SHP77 (cell line): ENCODE measurements around the gene DHRS2.

ENCODE experiments used
- DNase-seq, 2 experiments: peaks; one replicate each; lab custom pipeline; 2025; lab: John Stamatoyannopoulos, UW

The DHRS2 gene

GRCh38 chr14:23612802-23613201 is 23.4 kb upstream of the DHRS2 start:
- DNase-seq = no peak

- DNase-seq = no peak
These were observed 22.7 kb upstream of the DHRS2 start for GRCh38 chr14:23613242-23614070.

GRCh38 chr14:23614395-23614828 is 21.8 kb upstream of the DHRS2 start:
- DNase-seq = no peak

- DNase-seq = no peak
These were observed 20.3 kb upstream of the DHRS2 start for GRCh38 chr14:23615856-23616255.

GRCh38 chr14:23617539-23617938 is 18.6 kb upstream of the DHRS2 start:
- no peak for DNase-seq

DNA sequence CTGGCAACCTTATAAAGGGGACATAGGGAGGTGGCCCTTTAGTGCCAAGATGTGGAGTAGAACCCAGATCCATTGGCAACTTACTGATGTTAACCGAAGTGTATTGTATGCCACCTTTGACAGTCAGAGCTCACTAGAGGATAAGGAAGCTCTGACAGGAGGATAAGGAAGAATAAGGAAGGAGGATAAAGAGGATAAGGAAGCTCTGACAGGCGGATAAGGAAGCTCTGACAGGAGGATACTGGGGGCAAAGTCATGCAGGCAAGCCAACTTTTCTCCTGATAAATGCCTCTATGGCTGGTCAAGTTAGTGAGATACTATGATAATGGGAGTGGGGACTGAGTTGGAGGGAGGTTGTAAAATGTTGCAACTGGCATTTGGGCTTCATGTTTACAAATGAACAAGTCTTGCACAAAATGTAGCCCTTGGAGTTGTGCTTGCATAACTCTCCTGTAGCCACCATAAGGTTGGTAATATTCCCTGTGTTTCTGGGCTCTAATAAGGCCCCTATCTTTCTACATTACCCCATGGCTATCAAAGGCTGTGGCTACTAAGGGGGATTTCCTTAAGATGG is 17.7 kb upstream of the DHRS2 start:
- DNase-seq = no peak

DNA sequence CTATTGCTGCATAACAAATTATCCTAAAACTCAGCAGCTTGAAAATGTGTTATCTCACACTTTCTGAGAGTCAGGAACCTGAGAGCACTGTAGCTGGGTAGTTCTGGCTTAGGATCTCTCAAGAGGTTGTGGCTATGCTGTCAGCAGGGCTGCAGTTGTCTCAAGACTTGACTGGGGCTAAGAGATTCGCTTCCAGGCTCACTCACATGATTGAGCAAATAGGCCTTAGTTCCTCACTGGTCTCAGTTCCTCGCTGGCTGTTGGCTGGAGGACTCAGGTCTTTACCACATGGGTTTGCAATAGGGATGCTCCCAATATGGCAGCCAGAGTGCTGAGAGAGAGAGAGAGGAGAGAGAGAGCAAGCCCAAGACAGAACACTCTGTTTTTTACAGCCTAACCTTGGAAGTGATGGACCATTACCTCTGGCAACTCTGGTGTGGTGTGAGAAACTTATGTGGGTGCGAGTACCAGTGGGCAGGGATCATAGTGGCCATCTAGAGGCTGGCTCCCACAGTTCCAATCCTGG is 15.9 kb upstream of the DHRS2 start:
- DNase-seq = no peak

- no peak for DNase-seq
These were observed 14.8 kb upstream of the DHRS2 start for GRCh38 chr14:23621204-23621931.

DNA sequence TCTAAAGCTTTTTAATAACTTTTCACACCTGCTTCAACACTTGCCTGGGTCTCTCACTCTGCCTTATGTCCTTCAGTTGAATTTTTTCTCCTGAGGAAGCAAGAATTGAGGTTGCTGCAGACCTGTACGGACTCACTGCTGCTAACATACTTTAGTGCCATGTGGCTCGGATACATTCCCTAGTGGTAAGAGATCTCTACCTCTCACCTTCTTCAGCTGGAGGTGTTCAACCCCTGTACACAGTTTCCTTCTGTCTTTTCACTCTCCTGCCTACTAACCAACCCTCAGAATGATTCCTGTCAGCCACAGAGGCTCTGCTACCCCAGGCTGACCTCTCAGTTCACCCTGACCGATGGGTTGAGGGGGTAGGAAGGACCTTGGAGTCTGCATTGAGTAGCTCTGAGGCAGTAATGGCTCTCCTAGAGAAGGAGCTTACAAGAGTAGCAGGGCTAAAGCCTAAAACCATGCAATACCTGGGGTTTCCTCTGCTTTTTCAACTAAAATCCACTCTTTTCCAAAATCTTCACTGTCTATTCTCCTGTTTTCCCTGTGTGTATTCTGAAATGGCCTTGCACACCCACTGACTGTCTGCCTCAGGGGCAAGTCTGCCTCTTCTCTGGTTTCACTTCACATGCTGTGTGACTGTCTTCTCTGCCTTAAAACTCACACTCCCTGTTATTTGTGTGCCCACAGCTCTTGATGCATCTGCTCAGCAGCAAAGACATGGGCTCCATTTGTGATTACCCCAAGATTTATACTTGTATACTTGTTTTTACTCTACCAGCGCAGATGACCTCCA is 14.0 kb upstream of the DHRS2 start:
- DNase-seq = no peak

DNA sequence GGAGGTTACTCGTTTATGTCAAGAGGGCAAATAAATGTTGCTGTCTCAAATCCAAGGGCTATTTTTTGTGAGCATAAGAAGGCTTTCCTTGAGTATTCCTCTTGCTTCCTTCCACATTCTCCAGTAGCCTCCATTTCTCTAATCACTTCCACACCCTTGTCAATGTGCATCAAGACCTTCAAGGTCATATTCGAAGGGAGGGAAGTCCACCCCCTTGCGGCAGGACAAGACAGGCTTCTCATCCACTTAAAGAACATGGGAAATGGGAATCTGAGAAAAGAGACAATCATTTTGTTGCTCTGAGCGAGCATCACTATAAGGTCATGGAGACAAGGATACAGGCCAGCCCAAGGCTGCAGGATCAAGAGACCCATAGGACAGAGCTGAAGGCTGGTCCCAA is 13.2 kb upstream of the DHRS2 start:
- DNase-seq = no peak

- no peak for DNase-seq
These were observed 12.2 kb upstream of the DHRS2 start for GRCh38 chr14:23623962-23624361.

- DNase-seq = no peak
These were observed 11.2 kb upstream of the DHRS2 start for GRCh38 chr14:23624830-23625404.

DNA sequence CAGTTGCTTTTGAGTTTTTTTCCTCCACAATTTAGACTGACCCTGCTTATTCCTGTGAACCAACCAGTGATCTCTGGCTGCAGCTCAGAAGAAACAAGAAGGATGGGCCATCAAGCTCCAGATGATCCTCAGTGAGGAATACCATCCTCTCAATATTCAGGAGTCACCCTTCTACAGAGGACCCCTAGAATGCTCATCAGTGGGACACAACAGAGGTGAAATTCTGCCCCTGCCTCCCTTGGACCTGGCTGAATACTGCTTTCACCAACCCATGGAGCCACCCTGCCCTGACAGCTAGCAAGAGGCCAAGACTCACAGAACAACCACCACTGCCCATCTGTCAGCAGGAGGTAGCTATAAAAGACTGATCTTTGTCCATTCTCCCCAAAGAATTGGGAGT is 9.2 kb upstream of the DHRS2 start:
- DNase-seq = no peak

GRCh38 chr14:23627961-23628360 is 8.2 kb upstream of the DHRS2 start:
- DNase-seq = no peak

DNA sequence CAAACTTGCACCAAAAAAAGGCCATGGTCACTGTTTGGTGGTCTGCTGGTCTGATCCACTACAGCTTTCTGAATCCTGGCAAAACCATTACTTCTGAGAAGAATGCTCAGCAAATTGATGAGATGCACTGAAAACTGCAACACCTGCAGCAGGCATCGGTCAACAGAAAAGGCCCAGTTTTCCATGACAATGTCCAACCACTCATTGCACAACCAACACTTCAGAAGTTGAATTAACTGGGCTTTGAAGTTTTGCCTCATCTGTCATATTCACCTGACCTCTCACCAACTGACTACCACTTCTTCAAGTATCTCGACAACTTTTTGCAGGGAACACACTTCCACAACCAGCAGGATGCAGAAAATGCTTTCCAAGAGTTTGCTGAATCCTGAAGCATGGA is 7.0 kb upstream of the DHRS2 start:
- no peak for DNase-seq

DNA sequence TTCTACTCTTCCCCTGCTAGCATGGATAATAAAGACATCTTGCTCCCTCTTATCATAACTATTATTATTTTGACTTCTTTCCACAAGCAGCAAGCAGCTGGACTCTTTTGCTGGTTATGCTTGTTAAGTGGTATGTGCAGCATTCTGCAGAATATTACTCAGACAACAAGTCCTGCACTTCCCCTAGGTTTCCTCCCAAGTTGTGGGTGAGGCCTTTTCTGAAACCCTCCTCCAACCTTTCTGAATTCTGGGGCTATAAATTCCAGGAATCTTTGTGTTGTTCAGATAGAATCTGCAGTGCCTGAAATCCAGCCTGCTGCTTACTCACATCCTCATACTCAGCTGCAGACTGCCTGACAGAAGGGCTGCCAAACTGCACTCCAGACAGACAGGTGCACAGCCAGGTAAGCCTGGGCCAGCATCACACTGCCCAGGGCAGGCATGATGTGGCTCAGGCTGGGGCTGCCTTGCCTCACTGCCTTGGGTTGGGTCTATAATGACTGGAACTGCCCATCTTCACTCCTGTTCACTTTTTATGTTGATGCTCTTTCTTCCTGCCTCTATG is 6.2 kb upstream of the DHRS2 start:
- DNase-seq = no peak

DNA sequence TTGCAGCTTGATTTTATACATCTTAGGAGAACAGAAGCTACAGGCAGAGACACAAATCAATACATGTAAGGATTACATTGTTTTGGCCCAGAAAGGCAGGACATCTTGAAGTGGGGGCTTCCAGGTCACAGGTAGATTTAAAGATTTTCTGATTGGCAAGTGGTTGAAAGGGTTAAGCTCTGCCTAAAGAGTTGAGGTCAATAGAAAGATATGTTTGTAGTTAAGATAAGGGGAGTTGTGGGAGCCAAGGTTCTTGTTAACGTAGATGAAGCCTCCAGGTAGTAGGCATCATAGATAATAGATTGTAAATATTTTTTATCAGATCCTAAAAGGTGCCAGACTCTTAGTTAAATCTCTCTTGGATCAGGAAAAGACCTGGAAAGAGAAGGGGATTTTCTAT is 5.5 kb upstream of the DHRS2 start:
- DNase-seq = no peak

DNA sequence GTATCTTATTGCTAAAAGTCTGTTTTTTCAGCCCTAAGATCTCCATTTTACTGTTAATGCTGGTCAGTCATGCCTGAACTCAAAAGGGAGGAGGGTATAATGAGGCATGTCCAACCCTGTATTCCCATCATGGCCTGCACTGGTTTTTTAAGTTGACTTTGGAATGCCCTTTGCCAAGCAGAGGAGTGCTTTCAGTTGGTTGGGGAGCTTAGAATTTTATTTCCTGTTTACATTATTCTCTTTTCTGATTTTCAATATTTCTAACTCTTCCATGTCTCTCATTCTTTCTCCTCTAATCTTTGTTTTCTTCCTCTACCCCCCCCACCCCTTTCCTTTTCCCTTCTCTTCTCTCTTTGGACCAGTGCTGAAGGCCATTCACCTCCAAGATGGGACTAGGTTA is 4.9 kb upstream of the DHRS2 start:
- DNase-seq = no peak

GRCh38 chr14:23631702-23632460 is 4.3 kb upstream of the DHRS2 start:
- peak; percentile 82 to 86 for DNase-seq

DNA sequence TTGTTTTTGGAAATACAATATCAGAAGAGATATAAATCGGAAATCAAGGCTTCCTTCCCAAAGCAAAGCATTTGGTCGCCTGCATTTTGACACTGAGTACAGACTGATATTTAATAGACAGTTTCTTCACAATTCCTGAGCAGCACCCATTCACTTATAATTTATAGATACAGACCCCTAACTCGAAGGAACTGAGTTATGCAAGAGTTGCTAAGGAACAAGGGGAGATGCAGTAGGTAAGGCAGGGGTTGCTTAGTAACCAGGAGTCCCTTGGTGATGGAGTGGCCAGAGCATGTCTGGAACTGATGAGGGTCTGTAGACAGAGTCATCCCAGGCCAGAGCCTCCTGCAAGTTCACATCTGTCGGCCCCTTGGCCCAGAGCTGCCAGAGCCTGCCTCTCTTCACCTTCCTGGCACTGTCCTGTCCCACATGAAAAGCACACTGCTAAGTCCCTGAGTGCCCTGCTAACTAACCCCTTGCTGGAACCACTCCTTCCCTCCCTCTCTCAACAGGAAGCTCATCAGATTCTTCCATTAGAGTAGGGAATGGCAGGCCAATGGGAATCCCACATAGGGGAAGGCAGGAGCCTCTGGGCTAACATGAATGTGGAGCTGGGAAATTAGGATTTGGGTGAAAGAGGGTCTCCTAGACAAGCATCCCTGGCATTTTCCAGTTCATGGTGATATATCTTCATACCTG is 3.6 kb upstream of the DHRS2 start:
- DNase-seq = no peak
